GM23248 (cell line): ENCODE results near the gene NR2F6. TPM values are rescaled to one million over a fixed set of nuclear protein-coding genes. Genes with fewer than 3 reads are reported as not detected.

Experiments
- DNase-seq: peaks from one replicate; pipeline ENCODE4 v3.0.0-alpha.2; 2015
- H2AFZ ChIP-seq: fragments of 200-600 bp; sonication (generic); 2 replicates; pipeline ENCODE4 v1.6.1; 2016; ENCODE audit warnings: antibody characterized with exemption
- H3F3A ChIP-seq: fragments of 200-600 bp; sonication (generic); 2 replicates; pipeline ENCODE4 v1.6.1; 2016; ENCODE audit warnings: mild to moderate bottlenecking, antibody characterized with exemption, mixed run types; ENCODE audit not compliant: insufficient read depth
- H3K27ac ChIP-seq: fragments of 200-600 bp; sonication (generic); 2 replicates; pipeline ENCODE4 v1.5.1; 2016; ENCODE audit warnings: mild to moderate bottlenecking
- H3K27me3 ChIP-seq: fragments of 200-600 bp; sonication (generic); replicated peaks from 2 replicates; pipeline ENCODE4 v1.6.1; 2016; ENCODE audit warnings: mild to moderate bottlenecking; ENCODE audit not compliant: insufficient read depth
- H3K36me3 ChIP-seq: fragments of 200-600 bp; sonication (generic); 2 replicates; pipeline ENCODE4 v1.6.1; 2016; ENCODE audit warnings: low read depth, mild to moderate bottlenecking
- H3K4me1 ChIP-seq: fragments of 200-600 bp; sonication (generic); 2 replicates; pipeline ENCODE4 v1.6.1; 2016; ENCODE audit warnings: mild to moderate bottlenecking; ENCODE audit not compliant: insufficient read depth
- H3K4me2 ChIP-seq: fragments of 200-600 bp; sonication (generic); one replicate; pipeline ENCODE4 v1.6.1; 2016; ENCODE audit warnings: mild to moderate bottlenecking; ENCODE audit not compliant: unreplicated experiment
- H3K4me3 ChIP-seq: fragments of 200-600 bp; sonication (generic); 2 replicates; pipeline ENCODE4 v1.5.1; 2016; ENCODE audit warnings: mild to moderate bottlenecking
- H3K79me2 ChIP-seq: fragments of 200-600 bp; sonication (generic); 2 replicates; pipeline ENCODE4 v1.6.1; 2016; ENCODE audit warnings: mild to moderate bottlenecking; ENCODE audit not compliant: insufficient read depth
- H3K9ac ChIP-seq: fragments of 200-600 bp; sonication (generic); 2 replicates; pipeline ENCODE4 v1.6.1; 2016; ENCODE audit warnings: mild to moderate bottlenecking
- H3K9me2 ChIP-seq: fragments of 200-600 bp; sonication (generic); 2 replicates; pipeline ENCODE4 v1.6.1; 2016; ENCODE audit warnings: mixed run types, mild to moderate bottlenecking, moderate library complexity; ENCODE audit not compliant: insufficient read depth
- H3K9me3 ChIP-seq: fragments of 200-600 bp; sonication (generic); one replicate; pipeline ENCODE4 v1.6.1; 2017; ENCODE audit warnings: low read depth
- H4K20me1 ChIP-seq: fragments of 200-600 bp; sonication (generic); 2 replicates; pipeline ENCODE4 v1.6.0; 2016; ENCODE audit not compliant: insufficient read depth
- EZH2 ChIP-seq: fragments of 200-600 bp; sonication (generic); IDR thresholded peaks from 2 replicates; pipeline ENCODE4 v1.6.1; 2018; ENCODE audit warnings: antibody characterized with exemption, mild to moderate bottlenecking; ENCODE audit not compliant: insufficient read depth, poor library complexity, severe bottlenecking
- EZH2phosphoT487 ChIP-seq: fragments of 200-600 bp; sonication (generic); IDR thresholded peaks from 2 replicates; pipeline ENCODE4 v1.6.1; 2018; ENCODE audit warnings: antibody characterized with exemption, moderate library complexity, mild to moderate bottlenecking, low read depth; ENCODE audit not compliant: insufficient read depth
- WGBS, 2 experiments: methylation state at CpG; one replicate each; pipeline ENCODE4 v1.1.6; 2015 to 2017; ENCODE audit warnings: low lambda C conversion rate in 2 of 2, low coverage in 1 of 2; ENCODE audit errors: missing lambda C conversion rate in 2 of 2; 5-methylcytosine and 5-hydroxymethylcytosine counted together
- in situ Hi-C: fragments of 300-500 bp; cut with MboI; formaldehyde crosslinking; loops from 2 replicates; pipeline ENCODE4 v1.15.0; 2020
- polyA plus RNA-seq: library from polyadenylated mRNA; unstranded; fragments of >200 nt; fragmentation: Nextera tagmentation; extraction: Ambion mirVana; gene quantifications from 2 replicates; pipeline ENCODE4 v1.2.1, GENCODE V29; 2016
- total RNA-seq: library from RNA; depleted of rRNA; stranded (reverse); fragments of >200 nt; shearing (Covaris generic); gene quantifications from 2 replicates; pipeline ENCODE4 v1.2.3, GENCODE V29; 2014; rRNA removed

The NR2F6 gene
- total and polyA plus RNA-seq, 2 experiments from 2014 or later = 11.7 to 82.5 TPM

- Histone ChIP-seq H4K20me1 (no peaks in the 10 kb centered on the region), H3F3A (no peaks in the 10 kb centered on the region), H3K27ac (no peak overlapping the region), H3K4me2 (no peak overlapping the region), H3K9ac (no peak overlapping the region), H2AFZ (no peak overlapping the region), H3K9me3 (no peaks in the 10 kb centered on the region), H3K36me3 (peaks cover 9% of the 10 kb centered on the region; the same call in 1 of the 2 replicates), H3K4me3 (no peak overlapping the region), H3K79me2 (no peaks in the 10 kb centered on the region), H3K9me2 (no peaks in the 10 kb centered on the region), H3K4me1 (no peaks in the 10 kb centered on the region), H3K27me3 (no peaks in the 10 kb centered on the region)
- WGBS, 2 experiments = 92 to 93% methylated on average over 11 of the region's 11 CpGs
- TF ChIP-seq EZH2phosphoT487 (no peak), EZH2 (no peak)
- DNase-seq = no peak
- in situ Hi-C loops = no loop called here
Observed at GRCh38 chr19:17183858-17184321, 61.8 kb downstream of the NR2F6 start.

DNA sequence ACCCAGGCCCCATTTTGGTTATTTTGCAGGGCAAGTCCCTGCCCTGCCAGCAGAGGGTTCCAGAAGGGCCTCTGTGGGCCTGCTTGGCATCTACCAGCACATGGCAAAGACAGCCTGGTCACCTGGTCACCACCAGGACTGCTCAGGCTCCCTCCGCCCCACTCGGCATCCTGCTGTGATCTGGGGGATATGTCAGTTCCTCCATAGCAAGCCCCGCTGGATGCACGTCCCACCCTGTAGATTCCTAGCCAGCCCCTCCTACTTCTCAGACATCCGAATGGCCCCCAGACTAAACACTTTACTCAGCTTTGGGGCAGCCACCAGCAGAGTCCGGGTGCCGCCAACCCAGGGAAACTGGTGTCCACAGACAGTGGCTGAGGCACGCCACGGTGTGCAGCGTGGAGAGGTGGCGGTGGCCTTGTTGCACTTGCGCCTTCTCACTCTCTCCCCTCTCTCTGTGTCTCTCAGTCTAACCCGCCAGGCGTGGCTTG, 62.4 kb downstream of the NR2F6 start:
- in situ Hi-C loops = no loop called here
- Histone ChIP-seq H3K27me3 (no peaks in the 10 kb centered on the region), H3K36me3 (peaks cover 5% of the 10 kb centered on the region; the same call in 1 of the 2 replicates), H3K9me2 (no peaks in the 10 kb centered on the region), H3K4me1 (no peaks in the 10 kb centered on the region), H3K9me3 (no peaks in the 10 kb centered on the region), H3K27ac (no peak overlapping the region), H3K79me2 (no peaks in the 10 kb centered on the region), H3K9ac (no peak overlapping the region), H2AFZ (no peak overlapping the region), H3F3A (no peaks in the 10 kb centered on the region), H3K4me2 (no peak overlapping the region), H3K4me3 (no peak overlapping the region), H4K20me1 (no peaks in the 10 kb centered on the region)
- TF ChIP-seq EZH2phosphoT487 (no peak), EZH2 (no peak)
- WGBS, 2 experiments = 89 to 90% methylated on average over 14 of the region's 14 CpGs
- DNase-seq = no peak

Other genes starting within 250 kb of the NR2F6 start
- 0.76 and 0.89 TPM in 2 replicates for gene CPAMD8, start 219.1 kb downstream of the NR2F6 start, total RNA-seq
- 0.20 and 0.80 TPM in 2 replicates for gene CPAMD8, start 219.1 kb downstream of the NR2F6 start, polyA plus RNA-seq
- 1.0 and 3.4 TPM in 2 replicates for gene HAUS8, start 170.5 kb downstream of the NR2F6 start, total RNA-seq
- 8.2 and 10.6 TPM in 2 replicates for gene HAUS8, start 170.5 kb downstream of the NR2F6 start, polyA plus RNA-seq
- 49.1 and 71.8 TPM in 2 replicates for gene MYO9B, start 170.1 kb downstream of the NR2F6 start, total RNA-seq
- gene MYO9B, start 170.1 kb downstream of the NR2F6 start, polyA plus RNA-seq = 18.6 and 20.1 TPM in 2 replicates
- gene USE1, start 30.6 kb downstream of the NR2F6 start, total RNA-seq = 13.2 and 29.0 TPM in 2 replicates
- gene USE1, start 30.6 kb downstream of the NR2F6 start, polyA plus RNA-seq = 29.6 and 32.3 TPM in 2 replicates
- gene OCEL1, start 19.7 kb downstream of the NR2F6 start, total RNA-seq = 1.3 and 1.8 TPM in 2 replicates
- gene OCEL1, start 19.7 kb downstream of the NR2F6 start, polyA plus RNA-seq = 17.1 and 17.4 TPM in 2 replicates
- gene USHBP1, start 18.8 kb upstream of the NR2F6 start, total RNA-seq = not detected in 2 replicates
- gene USHBP1, start 18.8 kb upstream of the NR2F6 start, polyA plus RNA-seq = not detected in 2 replicates
- gene BABAM1, start 21.5 kb upstream of the NR2F6 start, total RNA-seq = 78.5 and 82.7 TPM in 2 replicates
- 90.3 and 99.6 TPM in 2 replicates for gene BABAM1, start 21.5 kb upstream of the NR2F6 start, polyA plus RNA-seq
- gene ANKLE1, start 36.0 kb upstream of the NR2F6 start, total RNA-seq = 0.54 and 1.4 TPM in 2 replicates
- gene ANKLE1, start 36.0 kb upstream of the NR2F6 start, polyA plus RNA-seq = 0.14 and 0.31 TPM in 2 replicates
- 10.9 and 19.1 TPM in 2 replicates for gene ABHD8, start 57.5 kb upstream of the NR2F6 start, total RNA-seq
- gene ABHD8, start 57.5 kb upstream of the NR2F6 start, polyA plus RNA-seq = 8.7 and 9.1 TPM in 2 replicates
- 14.7 and 23.0 TPM in 2 replicates for gene MRPL34, start 60.0 kb upstream of the NR2F6 start, total RNA-seq
- 74.5 and 78.8 TPM in 2 replicates for gene MRPL34, start 60.0 kb upstream of the NR2F6 start, polyA plus RNA-seq
- gene DDA1, start 63.6 kb upstream of the NR2F6 start, total RNA-seq = 10.9 and 40.8 TPM in 2 replicates
- gene DDA1, start 63.6 kb upstream of the NR2F6 start, polyA plus RNA-seq = 87.8 and 96.9 TPM in 2 replicates
- 2.8 and 4.0 TPM in 2 replicates for gene ANO8, start 88.9 kb upstream of the NR2F6 start, total RNA-seq
- gene ANO8, start 88.9 kb upstream of the NR2F6 start, polyA plus RNA-seq = 0.52 and 0.61 TPM in 2 replicates
- 11.4 and 14.8 TPM in 2 replicates for gene GTPBP3, start 91.6 kb upstream of the NR2F6 start, total RNA-seq
- gene GTPBP3, start 91.6 kb upstream of the NR2F6 start, polyA plus RNA-seq = 7.6 and 7.9 TPM in 2 replicates
- gene PLVAP, start 131.4 kb upstream of the NR2F6 start, total RNA-seq = not detected in 2 replicates
- not detected in 2 replicates for gene PLVAP, start 131.4 kb upstream of the NR2F6 start, polyA plus RNA-seq
- gene CCDC194, start 148.3 kb upstream of the NR2F6 start, total RNA-seq = not detected in 2 replicates
- not detected in 2 replicates for gene CCDC194, start 148.3 kb upstream of the NR2F6 start, polyA plus RNA-seq
- not detected in 2 replicates for gene BST2, start 159.7 kb upstream of the NR2F6 start, total RNA-seq
- gene BST2, start 159.7 kb upstream of the NR2F6 start, polyA plus RNA-seq = 0.75 and 0.79 TPM in 2 replicates
- 68.3 and 73.9 TPM in 2 replicates for gene MVB12A, start 174.1 kb upstream of the NR2F6 start, total RNA-seq
- 49.6 and 55.3 TPM in 2 replicates for gene MVB12A, start 174.1 kb upstream of the NR2F6 start, polyA plus RNA-seq
- 0.22 TPM in 1 of 2 replicates, not detected in the other for gene TMEM221, start 202.7 kb upstream of the NR2F6 start, total RNA-seq
- 0.30 TPM in 1 of 2 replicates, not detected in the other for gene TMEM221, start 202.7 kb upstream of the NR2F6 start, polyA plus RNA-seq
- gene NXNL1, start 215.0 kb upstream of the NR2F6 start, total RNA-seq = not detected in 2 replicates
- gene NXNL1, start 215.0 kb upstream of the NR2F6 start, polyA plus RNA-seq = not detected in 2 replicates
- gene SLC27A1, start 224.6 kb upstream of the NR2F6 start, total RNA-seq = 30.0 and 34.0 TPM in 2 replicates
- gene SLC27A1, start 224.6 kb upstream of the NR2F6 start, polyA plus RNA-seq = 20.4 and 21.9 TPM in 2 replicates